ENCODE data around the gene MYO9B.

The MYO9B gene

GRCh38 chr19:17061691-17062090 lies 13.9 kb upstream of the MYO9B start:
- no peak for DNase-seq (ENCODE audit: low spot score)

DNA sequence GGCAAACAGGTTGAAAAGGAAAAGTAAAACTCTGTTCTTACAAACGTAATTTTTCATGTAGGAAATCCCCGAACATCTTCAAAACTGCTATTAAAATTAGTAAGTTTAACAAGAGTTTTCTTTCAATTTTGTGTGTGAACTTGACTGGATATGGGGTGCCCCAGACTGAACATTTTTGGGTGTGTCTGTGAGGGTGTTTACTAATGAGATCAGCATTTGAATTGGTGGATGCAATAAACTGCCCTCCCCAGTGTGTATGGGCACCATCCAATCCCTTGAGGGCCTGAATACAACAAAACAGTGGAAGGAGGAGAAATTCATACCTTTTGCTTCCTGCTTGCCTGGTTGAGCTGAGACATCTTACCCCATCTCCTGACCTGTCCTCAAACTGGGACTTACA lies 12.1 kb upstream of the MYO9B start:
- DNase-seq (ENCODE audit: low spot score), result no peak

GRCh38 chr19:17069193-17069592 lies 6.4 kb upstream of the MYO9B start:
- no peak for DNase-seq (ENCODE audit: low spot score)

- no peak for DNase-seq (ENCODE audit: low spot score)
These were observed 5.2 kb upstream of the MYO9B start for GRCh38 chr19:17070421-17070820.

DNA sequence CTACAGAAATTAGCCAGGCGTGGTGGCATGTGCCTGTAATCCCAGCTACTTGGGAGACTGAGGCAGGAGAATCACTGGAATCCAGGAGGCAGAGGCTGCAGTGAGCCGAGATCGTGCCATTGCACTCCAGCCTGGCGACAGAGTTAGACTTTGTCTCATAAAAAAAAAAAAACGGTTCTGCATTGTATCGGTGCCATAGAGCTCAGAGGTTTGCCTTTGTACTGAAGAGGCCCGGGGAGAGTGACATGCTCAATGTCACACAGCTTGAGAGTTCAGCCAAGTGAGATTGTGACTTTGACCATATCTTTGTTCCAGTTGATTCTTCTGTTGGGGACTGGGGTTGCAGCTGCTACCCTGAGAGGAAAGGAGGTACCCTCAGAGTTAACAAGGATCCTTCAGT lies 4.7 kb upstream of the MYO9B start:
- no peak for DNase-seq (ENCODE audit: low spot score)

DNA sequence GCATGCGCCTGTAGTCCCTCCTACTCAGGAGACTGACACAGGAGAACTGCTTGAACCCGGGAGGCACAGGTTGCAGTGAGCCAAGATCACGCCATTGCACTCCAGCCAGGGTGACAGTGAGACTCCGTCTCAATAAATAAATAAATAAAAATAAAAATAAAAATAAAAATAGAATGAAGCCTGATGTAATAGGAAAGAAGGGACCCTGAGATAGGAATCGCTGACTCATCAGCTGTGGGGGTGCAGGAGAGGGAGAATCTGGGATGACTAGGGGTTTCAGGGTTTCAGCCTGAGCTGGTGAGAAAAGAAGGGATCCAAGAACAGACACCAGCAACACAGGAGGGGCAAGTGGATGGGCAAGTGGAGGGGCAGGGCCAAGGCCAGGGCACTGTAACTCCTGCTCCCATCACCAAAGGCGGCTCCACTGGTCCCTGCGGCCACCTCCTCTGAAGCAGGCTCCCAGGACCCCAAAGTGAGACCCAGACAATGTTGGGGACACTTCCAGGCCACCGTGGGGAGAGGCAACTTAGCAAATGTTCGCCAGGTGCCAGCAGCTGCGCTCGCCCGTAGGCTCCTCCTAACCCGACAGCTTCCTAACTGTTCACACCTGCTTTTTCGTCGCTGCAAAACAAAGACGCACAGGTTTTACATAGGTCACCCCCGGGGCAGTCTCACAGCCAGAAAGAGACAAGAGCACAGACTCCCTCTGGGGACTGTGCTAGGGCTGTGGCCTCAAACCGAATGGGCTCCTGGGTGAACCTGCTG lies 1.5 kb upstream of the MYO9B start:
- DNase-seq (ENCODE audit: low spot score), result no peak

DNA sequence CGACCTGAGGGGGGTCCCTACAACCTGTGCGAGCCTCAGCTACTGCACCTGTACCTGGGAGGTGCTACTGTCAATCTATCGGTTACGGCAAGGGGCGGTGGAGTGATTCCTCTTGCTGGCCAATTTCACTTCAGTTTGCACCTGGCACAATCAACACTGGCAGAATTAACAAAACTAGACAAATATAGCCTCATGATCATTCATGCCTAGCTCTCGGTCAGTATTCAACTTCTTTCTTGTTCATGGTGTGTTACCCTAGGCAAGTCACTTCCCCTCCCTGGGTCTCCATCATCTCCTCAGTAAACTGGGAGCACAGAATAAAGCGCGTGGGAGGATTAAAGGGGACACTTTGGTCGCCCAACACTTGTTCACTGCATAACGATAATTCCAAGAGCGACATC lies 943 bp upstream of the MYO9B start:
- no peak for DNase-seq (ENCODE audit: low spot score)

DNA sequence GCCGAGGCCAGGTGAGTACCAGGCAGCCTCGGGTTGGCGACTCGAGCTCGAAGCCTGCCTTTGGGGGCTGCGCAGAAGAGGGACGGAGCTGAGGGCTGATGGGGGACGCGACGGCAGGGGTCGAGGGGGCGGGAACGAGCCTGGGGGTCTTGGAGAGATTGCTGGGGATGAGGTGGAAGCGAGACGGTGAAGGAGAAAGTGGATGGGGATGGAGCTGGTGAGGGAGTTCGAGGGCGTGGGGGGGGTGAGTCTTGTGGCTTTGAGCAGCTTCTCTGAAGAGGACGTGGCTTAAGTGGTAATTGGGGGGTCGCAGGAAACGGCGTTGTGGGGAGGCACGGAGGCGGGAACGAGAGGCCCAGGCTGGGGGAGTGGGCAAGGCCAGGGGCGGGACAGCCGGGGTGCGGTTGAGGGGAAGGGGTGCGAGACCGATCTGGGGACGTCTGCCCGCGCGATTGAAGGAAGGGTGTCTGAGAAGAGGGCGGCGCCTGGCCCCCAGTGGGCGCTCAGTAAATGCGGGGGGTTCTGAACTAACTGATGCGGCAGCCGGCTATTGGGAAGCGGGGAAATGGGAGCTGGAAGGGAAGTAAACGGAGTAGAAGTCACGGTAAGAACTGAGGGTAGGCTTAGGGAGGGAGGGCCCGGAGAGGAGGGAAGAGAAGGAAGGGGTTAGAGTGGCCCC lies 426 bp downstream of the MYO9B start:
- DNase-seq (ENCODE audit: low spot score), result peak; percentile 26

- DNase-seq (ENCODE audit: low spot score), result peak; percentile 30
These were observed 990 bp downstream of the MYO9B start for GRCh38 chr19:17076543-17076991.

GRCh38 chr19:17077447-17078028 lies 2.0 kb downstream of the MYO9B start:
- DNase-seq (ENCODE audit: low spot score), result no peak

DNA sequence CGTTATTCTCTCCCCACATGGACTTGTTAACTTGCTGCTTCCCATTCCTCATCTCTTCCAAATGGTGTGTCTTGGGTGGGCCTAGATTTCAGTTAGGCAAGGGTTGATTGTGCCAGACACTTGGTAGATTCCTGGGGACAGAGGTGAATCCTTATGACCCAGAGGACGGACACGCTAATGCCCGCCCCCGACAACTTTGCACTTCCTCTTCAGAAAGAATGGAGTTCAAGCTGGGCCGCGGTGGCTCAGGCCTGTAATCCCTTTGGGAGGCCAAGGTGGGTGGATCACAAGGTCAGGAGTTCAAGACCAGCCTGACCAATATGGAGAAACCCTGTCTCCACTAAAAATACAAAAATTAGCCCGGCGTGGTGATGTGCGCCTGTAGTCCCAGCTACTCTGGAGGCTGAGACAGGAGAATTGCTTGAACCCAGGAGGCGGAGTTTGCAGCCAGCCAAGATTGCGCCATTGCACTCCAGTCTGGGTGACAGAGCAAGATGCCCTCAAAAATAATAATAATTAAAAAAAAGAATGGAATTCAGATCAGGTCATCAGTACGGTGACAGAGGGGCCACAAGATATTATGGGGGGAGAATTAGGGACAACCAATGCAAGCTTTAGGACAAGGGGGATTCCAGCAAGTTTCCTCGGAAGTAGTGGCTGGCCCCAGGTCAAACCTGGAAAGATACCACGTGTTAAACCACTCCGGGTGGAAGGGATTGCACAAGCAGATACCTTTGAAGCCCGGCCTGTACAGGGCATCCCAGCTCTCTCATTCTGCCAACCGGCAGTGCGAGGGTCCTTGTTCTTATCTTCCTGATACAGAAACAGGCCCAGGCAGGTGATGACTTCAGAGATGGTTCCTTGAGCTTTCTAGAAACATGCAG lies 2.7 kb downstream of the MYO9B start:
- no peak for DNase-seq (ENCODE audit: low spot score)

GRCh38 chr19:17078920-17079709 lies 3.5 kb downstream of the MYO9B start:
- DNase-seq (ENCODE audit: low spot score), result no peak

GRCh38 chr19:17079710-17080439 lies 4.3 kb downstream of the MYO9B start:
- DNase-seq (ENCODE audit: low spot score), result peak; percentile 90

GRCh38 chr19:17080440-17080801 lies 4.8 kb downstream of the MYO9B start:
- DNase-seq (ENCODE audit: low spot score), result no peak

DNA sequence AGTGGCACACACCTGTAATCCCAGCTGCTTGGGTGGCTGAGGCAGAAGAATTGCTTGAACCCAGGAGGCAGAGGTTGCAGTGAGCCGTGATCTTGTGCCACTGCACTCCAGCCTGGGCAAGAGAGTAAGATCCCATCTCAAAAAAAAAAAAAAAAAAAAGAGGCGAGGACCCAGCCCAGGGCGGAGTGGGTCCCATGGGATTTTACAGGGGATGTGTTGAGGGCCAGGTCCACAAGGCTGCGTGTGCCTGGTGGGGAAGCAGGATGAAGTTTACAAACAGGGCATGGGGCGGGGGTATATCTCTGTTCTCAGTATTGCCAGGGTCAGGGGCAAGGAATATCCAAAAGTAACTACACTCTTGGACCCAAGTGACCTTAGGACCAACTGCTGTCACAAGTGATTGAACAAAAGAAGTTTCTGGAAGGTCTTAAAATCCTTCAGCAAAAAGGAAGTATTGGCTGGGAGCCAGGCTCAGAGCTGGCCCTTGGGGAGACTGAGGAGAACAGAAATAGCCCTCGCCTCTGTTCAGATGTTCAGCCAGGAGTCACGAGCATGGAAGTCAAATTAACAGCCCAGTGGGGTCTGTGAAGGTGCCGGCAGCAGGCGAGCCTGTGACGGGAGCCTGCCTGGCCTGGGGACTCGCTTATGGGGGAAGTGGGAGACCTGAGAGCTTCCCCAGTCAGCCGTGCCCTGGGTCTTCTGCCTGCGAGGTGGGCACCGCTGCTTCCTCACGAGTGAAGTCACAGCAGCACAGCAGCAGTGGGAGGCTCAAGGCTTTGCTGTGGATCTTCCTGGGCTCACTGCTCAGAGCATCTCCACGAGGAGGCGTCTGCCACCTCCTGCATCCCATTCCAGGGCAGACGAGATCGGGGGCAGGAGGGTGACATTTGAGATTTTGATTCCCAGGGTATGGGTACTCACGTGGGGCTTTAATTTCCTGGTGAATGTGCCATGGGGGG lies 6.4 kb downstream of the MYO9B start:
- no peak for DNase-seq (ENCODE audit: low spot score)

DNA sequence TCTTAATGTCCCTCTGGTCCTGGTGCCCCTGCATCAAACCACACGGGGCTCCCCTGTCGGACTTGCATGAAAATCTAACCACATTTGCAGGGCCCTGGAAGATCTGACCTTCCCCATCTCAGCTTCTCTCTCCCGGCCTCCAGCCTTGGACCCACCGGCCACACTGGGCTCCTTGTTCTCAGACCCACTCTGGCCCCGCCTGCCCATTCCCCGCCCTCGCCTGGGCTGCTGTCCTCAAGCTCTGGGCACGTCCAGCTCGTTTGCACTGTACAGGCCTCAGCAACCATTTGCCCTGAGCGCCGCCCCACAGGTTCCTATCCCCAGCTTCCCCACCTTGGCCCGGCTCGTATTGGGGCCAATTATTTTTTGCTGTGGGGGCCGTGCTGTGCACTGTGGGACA lies 10.5 kb downstream of the MYO9B start:
- no peak for DNase-seq (ENCODE audit: low spot score)

DNA sequence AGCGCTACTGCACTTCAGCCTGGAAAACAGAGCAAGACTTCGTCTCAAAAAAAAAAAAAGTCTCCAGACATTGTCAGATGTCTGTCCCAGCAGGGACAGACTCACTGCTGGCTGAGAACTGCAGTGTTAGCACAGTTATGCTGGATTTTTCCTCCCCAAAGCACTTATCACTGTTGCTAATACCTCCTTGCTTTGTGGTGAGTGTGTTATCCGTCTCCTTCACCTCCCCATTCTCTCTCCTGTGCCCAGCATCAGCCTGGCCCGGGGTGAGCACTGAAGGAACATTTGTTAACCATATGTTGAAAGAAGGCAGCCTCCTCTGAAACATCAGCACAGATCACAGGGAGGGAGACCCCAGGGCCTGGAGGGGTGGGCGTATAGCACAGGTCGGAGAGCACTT lies 11.3 kb downstream of the MYO9B start:
- DNase-seq (ENCODE audit: low spot score), result no peak

- no peak for DNase-seq (ENCODE audit: low spot score)
These were observed 13.0 kb downstream of the MYO9B start for GRCh38 chr19:17088552-17088951.

GRCh38 chr19:17090583-17090982 lies 15.0 kb downstream of the MYO9B start:
- DNase-seq (ENCODE audit: low spot score), result peak; percentile 36

All from activated CD4-positive, alpha-beta T cell treated with anti-CD3 and anti-CD28 coated beads, Interleukin-2, Interleukin-4, amounts not matched to agents 100 ng/mL and 50 ng/mL, durations not matched to agents 16 hours and 8 hours (primary cell).